ENCODE results near the gene CDH4.
"Not testable (repeated sequence)": the region's sequence is repeated elsewhere in the genome, so short reads cannot be mapped to it uniquely, and the experiment has no call there.

CDH4 gene

DNA sequence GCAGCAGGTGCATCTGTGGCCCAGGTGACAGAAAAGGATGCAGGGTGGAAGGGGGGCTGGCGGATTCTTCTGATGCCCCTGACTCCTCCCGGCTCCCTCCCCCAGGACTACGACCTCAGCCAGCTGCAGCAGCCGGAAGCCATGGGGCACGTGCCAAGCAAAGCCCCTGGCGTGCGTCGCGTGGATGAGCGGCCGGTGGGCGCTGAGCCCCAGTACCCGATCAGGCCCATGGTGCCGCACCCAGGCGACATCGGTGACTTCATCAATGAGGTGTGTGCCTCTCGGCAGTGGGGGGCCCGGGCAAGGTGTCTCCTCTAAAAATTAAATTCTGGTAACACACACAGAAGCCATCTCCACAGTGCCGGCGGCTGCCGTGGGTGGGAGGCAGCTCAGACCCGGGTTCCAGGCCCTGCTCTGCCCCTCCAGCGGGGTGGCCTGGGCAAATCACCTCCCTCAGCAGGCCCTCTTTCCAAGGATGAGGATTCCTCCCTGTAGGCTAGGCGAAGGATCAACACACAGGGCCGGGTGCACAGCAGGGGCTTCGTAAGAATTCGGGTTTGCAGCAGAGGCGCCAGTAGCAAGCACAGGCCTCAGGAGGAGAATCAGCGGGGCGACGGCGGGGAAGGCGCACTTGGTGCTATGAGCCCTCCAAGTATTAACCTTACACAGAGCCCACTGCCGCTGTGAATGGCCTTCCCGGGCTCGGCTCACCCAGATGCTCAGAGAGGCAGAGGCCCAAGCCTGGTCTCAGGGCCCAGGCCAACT lies 682.1 kb downstream of the CDH4 start:
- DNase-seq (ENCODE audit: low spot score) = no peak

DNA sequence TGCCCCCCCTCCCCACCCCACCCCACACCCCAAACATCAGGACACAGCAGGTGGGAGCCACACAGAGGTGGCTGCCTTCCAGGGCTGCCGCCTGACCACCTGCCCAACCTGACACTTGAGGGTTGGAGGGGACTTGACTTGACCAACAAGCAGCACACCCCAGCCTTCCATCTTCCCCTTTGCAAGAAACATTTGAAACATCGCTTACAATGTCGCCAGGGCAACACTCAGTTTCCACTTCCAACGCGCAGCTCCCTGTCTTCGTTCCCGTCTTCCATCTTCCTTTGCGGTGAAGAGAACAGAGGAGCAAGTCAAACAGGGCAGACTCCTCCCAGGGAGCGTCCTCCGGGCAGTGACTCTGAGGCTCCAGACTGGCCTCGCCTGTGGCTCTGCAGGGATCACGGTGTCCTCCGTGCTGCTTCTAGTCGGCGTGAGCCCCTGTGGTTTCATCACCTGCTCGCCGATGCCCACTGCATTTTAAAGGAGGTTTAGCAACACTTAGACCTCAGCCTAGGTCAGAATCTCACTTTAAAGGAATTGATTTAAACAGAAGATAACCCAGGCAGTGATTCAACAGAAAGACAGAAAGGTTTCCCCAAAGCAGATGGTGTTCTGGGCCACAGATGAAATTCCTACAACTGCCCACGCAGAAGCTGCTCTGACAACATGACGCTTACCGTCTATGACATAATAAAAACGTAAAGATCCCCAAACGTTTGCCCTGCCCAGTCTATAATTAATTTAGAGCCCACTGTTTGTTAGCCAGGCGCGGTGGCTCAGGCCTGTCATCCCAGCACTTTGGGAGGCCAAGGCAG lies 682.9 kb downstream of the CDH4 start:
- DNase-seq (ENCODE audit: low spot score) = no peak

DNA sequence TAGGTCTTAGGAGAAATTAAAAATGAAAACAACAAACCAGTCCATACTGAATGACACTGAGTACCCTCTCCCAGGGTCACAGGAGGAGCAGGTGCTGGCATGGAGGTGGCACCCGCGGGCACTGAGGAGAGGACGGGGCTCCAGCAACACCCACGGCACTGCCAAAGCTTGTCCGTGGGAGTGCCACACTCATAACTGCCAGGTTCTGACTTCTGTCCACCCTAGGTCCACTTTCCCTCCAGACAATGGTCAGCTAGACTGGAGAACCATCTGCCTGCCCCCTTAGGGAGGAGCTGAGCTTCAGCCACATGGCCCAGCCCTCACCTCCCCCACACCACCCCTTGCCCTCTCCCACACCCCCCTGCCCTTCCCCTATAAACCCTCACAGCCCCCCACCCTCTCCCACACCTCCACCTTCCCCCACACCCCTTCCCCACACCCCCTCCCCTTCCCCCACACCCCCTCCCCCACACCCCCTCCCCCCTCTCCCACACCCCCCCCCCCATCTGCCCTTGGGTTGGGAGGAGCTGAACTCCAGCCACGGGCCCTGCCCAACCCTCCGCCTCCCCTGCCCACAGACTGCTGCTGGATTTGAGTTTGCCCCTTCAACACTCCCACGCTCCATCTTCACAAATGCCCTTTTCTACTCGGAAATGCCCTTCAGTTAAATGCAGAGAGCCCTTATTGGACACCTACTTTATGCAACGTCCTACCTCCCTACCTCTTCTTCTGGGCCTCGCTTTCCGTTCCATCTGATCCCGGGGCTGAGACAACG lies 684.1 kb downstream of the CDH4 start:
- no peak for DNase-seq (ENCODE audit: low spot score)

DNA sequence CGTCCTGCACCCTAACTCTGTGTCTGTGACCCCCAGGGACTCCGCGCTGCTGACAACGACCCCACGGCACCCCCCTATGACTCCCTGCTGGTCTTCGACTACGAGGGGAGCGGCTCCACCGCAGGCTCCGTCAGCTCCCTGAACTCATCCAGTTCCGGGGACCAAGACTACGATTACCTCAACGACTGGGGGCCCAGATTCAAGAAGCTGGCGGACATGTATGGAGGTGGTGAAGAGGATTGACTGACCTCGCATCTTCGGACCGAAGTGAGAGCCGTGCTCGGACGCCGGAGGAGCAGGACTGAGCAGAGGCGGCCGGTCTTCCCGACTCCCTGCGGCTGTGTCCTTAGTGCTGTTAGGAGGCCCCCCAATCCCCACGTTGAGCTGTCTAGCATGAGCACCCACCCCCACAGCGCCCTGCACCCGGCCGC lies 684.7 kb downstream of the CDH4 start:
- no peak for DNase-seq (ENCODE audit: low spot score)

DNA sequence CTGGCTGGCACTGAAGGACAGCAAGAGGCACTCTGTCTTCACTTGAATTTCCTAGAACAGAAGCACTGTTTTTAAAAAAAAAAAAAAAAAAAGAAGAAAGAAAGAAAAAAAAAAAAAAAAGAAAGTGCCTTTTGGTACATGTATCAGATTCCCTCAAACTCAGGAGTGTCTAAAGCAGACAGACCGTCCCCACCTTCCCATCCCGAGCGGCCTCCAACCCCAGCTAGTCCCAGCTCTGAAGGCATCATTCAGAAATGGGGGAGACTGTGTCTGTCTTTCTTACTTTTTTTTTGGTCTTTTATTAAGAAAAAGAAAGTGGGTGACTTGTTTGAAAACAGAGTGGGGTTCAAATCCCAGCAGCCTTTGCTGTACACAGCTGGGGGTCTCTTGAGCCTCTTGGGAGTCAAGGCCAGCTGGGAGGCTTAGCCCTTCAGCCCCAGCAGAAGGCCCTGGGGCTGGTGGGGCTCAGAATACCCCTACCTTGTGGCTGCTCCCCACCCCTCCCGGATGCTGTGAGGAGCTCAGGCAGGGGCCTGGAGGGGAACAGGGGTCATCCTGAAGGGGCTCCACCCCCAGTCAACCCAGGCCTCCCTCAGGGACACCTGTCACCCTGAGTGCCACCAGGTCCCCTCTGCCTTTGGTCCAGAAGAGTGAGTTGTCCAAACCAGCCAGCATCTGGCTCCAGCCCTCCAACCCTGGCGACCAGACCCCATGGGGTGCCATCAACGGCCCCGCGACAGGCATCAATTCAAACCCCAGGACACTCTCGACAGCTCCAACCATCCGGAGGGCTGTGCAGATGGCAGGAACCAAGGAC lies 685.3 kb downstream of the CDH4 start:
- DNase-seq (ENCODE audit: low spot score) = no peak

DNA sequence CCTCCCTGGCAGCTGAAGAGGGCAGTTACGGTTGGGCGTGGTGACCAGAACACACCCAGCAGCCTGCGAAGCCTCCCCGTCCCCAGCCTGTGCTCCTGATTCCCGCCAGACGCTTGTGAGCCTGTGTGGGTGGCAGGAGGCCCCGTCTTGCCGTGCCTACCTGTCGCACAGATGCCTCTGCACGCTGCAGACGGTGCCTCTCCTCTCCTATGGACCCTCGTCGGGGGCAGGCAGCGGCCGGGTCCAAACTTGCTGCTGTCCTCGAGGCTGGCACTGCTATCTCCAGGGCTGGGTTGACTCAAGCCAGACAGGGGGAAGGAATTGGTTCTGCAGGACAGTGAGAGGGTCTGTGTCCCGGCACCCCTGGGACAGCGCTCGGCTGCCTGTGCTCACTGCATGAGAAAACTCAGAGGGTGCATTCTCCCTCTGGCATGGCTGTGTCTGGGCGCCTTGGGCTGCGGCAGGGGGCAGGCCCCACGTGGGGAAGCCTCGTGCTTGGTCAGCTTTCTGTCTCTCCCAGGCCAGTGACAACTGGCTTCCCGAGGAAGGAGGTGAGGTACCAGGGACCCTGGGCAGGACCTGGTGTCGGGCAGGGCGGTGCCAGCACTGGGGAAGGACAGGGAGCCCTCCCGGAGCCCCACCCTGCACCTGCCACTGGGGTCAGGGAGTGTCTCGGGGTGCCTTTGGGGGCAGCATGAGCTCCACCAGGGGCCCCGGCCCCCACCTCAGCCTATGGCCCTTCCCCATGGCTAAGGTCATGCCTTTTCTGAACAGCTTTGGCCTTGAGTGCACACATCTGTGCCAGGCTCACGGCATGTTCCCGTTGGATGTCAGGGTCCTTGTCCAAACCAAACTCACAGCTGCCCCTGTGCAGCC lies 686.1 kb downstream of the CDH4 start:
- no peak for DNase-seq (ENCODE audit: low spot score)

DNA sequence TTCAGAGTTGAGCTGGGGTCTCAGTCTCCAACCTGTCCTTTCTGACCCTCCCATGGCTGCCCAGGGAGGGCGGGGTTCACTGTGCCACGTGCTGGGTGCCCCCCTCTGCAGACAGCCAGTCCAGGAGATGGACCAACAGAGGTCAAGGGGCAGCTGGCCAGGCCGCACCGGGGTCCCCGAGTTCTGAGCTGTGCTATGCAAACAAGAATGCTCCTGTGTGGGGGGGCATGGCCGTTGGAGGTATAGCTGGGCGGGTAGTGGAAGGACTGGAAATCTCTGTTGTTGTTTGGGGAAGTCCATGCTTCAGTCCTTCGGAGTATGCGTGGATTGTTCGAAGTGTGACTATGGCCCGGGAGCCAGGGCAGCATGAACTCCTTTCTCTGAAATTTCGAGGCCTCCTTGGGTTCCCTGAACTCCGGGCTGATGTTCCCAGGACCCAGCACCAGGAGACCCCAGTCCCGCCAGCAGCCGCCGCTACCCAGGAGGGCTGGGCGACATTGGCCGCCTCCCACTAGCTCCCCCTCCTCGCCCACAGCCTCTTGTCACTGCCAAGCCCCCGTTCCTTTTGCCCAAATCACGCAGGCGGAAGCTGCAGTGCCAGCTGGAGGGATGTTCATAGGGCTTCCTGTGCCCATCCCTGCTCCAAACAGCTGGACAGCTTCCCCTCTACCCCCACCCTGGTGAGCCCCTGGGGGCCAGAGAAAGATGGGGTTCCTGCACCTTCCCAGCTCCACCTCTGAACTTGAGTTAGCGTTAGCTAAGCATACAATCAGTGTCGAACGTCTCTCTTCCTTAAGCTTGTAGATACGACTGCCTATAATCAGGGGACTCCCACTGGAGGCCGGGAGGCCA lies 687.0 kb downstream of the CDH4 start:
- DNase-seq (ENCODE audit: low spot score) = no peak

DNA sequence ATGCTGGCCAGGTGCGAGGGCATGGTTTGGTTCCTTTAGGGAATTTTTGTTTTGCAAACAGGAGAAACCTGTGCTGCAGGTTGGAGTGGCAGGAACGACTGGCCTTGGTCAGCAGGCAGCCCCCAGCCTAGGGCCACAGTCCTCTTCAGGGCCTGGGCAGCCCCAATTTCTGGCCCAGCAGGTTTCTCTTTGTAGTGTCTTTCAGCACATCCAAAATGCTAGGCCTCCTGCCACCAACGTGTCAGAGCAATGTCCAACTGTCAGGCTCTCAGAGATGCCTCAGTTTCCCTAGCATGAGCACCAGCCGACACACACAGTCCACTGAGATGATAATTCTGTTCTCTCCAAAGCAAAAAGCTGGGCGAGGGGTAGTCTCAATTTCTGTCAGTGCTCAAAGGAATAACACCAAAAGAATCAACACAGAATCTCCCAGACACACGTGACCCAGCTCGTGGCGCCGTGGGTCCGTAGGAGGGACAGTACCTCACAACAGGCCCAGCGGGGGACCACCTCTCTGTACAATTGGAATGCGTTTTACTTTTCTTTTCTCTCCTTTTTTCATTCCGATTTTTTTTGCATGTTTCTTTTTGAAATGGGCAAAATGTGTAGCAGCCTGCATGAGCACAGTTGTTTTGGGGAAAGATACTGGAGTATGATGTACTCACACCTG lies 687.8 kb downstream of the CDH4 start:
- DNase-seq (ENCODE audit: low spot score) = no peak

DNA sequence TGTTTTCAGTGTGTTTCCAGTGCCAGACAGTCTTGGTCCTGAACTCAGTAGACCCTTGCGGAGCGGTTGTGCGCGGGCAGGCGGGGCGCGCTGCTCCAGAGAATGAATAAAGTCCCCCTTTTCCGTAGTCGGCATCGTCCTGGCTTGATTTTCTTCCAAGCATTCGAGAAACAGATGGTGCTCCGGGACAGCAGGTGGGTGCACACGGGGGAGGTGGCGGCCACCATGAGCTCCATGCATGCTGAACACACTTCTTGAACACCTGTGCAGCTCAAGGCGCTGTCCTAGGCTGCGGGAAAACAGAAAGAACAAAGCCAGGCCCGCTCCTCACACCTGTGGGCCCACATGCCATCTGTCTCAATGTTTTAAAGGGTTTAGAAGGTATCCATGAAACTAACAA lies 688.4 kb downstream of the CDH4 start:
- DNase-seq (ENCODE audit: low spot score) = no peak

DNA sequence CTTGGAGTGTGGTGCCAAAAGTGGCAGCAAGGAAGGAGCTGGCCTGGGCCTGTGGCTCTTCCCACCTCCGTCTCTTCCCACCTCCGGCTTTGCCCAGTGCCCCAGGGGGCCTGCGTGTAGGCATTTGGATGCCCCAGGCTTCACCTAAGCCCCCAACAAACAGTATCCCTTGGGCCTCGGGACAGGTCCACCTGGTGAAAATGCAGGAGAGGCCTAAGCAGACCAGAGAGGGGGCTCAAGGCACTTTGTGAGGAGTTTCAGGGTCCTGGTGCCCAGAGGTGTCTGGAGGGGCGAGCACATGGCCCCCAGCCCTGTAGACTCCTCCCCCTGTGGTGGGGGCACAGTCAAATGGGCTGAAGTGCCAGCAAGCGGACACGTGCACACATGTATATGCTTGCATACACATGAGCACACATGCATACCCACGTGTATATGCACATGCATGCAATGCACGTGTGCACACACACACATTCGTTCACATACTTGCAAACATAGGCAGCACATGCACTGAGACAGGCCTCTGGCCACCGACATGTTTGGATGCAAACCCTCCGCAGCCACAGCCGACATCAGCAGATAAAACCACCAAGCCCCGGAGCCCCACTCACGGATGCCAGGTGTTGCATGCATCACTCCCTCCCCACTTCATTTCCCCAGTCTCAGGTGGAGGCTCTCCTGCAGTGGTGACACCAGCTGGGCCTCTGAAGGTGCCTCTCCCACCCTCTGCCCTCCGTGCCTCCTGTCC lies 689.1 kb downstream of the CDH4 start:
- DNase-seq (ENCODE audit: low spot score) = no peak

DNA sequence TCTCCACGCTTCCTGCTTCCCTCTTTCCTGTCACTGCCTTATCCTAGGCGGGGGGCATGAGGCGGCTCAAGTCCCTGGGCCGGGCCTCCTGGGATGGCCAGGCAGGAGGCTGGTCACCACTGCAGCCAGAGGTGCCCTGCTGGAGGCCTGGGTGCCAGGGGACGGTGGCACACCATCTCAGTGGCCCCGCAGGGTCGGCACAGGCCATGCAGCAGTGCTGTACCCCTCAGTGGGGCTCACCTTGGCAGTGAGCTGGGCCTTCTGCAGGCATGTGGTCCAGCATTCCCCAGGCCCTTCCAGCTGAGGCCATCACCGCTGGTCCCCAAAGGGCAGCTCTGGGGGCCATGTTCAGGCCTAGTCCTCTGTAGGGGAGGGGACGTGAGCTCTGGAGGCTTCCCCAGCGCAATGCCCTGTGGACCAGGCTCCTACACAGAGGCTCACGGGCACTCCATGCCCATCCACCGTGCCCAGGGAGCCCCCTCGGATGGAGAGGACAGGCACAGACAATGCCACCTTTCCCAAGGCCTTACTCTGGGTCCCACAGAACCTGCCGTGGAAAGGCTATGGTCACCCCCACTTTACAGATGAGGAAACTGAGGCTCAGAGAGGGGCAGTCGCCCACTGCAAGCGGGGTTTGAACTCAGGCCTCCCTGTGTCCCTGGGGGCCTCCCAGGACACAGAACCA lies 689.8 kb downstream of the CDH4 start:
- DNase-seq (ENCODE audit: low spot score) = no peak

DNA sequence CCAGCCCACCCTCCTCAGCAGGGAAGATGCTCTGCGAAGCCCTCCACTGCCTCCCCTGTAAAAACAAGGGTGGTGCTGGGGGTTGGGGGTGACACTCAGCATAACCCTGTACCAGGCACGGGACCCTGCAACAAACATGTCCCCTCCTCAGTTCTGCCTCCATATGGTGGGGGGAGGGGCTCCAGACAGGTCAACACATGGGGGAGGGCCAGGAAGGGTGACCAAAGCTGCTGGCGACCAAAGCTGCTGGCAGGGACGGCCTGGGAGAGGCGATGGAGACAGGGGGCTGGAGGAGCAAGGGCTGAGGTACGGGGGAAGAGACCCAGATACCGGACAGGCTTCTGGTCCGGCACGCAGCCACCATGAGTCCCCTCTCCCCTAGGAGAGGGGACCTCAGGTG lies 690.5 kb downstream of the CDH4 start:
- DNase-seq (ENCODE audit: low spot score) = no peak

DNA sequence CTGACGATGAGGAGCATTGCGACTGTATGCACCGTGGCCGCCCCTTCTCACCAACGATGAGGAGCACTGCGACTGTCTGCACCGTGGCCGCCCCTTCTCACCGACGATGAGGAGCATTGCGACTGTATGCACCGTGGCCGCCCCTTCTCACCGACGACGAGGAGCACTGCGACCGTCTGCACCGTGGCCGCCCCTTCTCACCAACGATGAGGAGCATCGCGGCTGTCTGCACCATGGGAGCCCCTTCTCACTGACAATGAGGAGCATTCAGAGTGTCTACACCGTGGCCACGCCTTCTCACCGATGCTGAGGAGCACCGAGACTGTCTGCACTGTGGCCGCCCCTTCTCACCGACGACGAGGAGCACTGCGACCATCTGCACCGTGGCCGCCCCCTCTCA lies 692.9 kb downstream of the CDH4 start:
- DNase-seq (ENCODE audit: low spot score) = not testable (repeated sequence)

DNA sequence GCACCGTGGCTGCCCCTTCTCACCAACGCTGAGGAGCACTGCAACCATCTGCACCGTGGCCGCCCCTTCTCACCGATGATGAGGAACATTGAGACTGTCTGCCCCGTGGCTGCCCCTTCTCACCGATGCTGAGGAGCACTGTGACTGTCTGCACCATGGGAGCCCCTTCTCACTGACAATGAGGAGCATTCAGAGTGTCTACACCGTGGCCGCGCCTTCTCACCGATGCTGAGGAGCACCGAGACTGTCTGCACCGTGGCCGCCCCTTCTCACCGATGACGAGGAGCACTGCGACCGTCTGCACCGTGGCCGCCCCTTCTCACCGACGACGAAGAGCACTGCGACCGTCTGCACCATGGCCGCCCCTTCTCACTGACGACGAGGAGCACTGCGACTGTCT lies 693.4 kb downstream of the CDH4 start:
- not testable (repeated sequence) for DNase-seq (ENCODE audit: low spot score)

DNA sequence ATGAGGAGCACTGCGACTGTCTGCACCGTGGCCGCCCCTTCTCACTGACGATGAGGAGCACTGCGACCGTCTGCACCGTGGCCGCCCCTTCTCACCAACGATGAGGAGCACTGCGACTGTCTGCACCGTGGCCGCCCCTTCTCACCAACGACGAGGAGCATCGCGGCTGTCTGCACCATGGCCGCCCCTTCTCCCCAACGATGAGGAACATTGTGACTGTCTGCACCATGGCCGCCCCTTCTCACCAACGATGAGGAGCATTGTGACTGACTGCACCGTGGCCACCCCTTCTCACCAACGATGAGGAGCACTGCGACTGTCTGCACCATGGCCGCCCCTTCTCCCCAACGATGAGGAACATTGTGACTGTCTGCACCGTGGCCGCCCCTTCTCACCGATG lies 696.0 kb downstream of the CDH4 start:
- not testable (repeated sequence) for DNase-seq (ENCODE audit: low spot score)

DNA sequence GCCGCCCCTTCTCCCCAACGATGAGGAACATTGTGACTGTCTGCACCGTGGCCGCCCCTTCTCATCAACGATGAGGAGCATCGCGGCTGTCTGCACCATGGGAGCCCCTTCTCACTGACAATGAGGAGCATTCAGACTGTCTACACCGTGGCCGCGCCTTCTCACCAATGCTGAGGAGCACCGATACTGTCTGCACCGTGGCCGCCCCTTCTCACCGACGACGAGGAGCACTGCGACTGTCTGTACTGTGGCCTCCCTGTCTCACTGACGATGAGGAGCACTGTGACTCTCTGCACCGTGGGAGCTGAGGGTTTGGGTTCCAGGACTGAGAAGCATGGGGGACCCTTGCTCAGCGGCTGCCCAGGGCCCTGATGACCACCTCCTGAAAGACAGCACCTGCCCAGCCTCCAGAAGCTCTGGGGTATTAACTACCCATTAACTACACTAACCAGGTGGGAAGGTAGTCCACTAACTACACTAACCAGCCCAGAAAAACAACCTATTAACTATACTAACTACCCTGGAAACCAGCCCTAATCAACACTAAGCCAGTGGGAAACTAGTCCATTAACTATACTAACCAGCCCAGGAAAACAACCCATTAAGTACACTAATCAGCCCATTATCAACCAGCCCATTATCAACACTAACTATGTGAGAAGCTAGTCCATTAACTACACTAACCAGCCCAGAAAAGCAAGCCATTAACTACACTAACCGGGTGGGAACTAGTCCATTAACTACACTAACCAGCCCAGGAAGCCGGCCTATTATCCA lies 696.7 kb downstream of the CDH4 start:
- DNase-seq (ENCODE audit: low spot score) = no peak

DNA sequence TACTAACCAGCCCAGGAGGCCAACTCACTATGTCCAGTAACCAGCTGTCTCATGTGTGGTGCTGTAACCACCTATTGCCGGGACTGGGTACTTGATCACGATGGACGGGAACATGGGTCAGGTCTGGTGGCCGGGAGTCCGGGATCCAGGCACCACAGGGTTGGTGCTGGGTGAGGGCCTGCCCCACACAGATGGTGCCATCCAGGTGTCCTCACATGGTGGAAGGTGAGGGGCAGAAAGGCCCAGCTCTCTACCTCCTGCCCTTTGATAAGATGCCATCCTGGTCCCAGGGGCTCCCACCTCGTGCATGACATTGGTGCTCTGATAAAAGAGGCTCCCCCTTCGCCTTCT lies 697.3 kb downstream of the CDH4 start:
- no peak for DNase-seq (ENCODE audit: low spot score)
